ENCODE measurements around the gene MBD3L2B.
"Not testable (repeated sequence)": the region's sequence is repeated elsewhere in the genome, so short reads cannot be mapped to it uniquely, and the experiment has no call there.

DNA sequence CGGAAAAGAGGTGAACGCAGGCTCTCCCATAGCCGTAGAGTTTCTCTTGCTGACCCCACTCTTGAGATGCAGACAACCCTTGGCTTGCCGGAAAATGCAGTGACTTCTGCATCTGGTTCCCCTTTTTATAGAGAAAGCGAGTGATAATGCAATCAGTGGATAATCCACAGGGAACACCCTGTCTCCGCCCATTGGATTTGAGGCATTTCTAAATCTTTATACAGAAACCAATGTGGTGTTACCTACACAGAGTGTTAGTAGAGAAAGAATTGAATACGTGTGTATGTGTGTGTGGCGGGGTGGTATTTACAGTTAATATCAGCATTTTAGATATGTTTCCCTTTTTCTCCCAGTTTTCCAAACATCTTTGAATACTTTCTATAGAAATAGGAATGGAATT, 37.3 kb upstream of the MBD3L2B start, which contains the start of gene MBD3L3:
- TF ChIP-seq, protein P1, sequence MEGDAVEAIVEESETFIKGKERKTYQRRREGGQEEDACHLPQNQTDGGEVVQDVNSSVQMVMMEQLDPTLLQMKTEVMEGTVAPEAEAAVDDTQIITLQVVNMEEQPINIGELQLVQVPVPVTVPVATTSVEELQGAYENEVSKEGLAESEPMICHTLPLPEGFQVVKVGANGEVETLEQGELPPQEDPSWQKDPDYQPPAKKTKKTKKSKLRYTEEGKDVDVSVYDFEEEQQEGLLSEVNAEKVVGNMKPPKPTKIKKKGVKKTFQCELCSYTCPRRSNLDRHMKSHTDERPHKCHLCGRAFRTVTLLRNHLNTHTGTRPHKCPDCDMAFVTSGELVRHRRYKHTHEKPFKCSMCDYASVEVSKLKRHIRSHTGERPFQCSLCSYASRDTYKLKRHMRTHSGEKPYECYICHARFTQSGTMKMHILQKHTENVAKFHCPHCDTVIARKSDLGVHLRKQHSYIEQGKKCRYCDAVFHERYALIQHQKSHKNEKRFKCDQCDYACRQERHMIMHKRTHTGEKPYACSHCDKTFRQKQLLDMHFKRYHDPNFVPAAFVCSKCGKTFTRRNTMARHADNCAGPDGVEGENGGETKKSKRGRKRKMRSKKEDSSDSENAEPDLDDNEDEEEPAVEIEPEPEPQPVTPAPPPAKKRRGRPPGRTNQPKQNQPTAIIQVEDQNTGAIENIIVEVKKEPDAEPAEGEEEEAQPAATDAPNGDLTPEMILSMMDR (IDR thresholded peaks at IDR 0.05; ENCODE audit: extremely low read depth in 1 of 2, insufficient read depth in 1 of 2, low read depth in 1 of 2, low read length in 2 of 2), result not testable (repeated sequence)
- not testable (repeated sequence) for TF ChIP-seq POLR2AphosphoS5 (IDR thresholded peaks at IDR 0.05; ENCODE audit: insufficient read depth, low read depth, low read length); JUN (IDR thresholded peaks at IDR 0.05; ENCODE audit: borderline replicate concordance, insufficient read depth, insufficient read length, low read depth); POLR2A (IDR thresholded peaks at IDR 0.05; ENCODE audit: low read depth, low read length); MYC (IDR thresholded peaks at IDR 0.05; ENCODE audit: low read depth, low read length); FOS (IDR thresholded peaks at IDR 0.05; ENCODE audit: borderline replicate concordance, insufficient read depth, low read length)
- TF ChIP-seq, protein P2, sequence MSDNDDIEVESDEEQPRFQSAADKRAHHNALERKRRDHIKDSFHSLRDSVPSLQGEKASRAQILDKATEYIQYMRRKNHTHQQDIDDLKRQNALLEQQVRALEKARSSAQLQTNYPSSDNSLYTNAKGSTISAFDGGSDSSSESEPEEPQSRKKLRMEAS (IDR thresholded peaks at IDR 0.05; ENCODE audit: insufficient read depth, insufficient read length), result not testable (repeated sequence)
